HL-60 (cell line): Measurements from ENCODE around the gene ATF7IP.

Source experiments
- DNase-seq, 2 experiments: peaks; one replicate each; pipeline ENCODE4 v3.0.0-alpha.2; 2010 to 2020; ENCODE audit warnings: low read depth in 1 of 2, low spot score in 1 of 2
- H3K27ac ChIP-seq: fragments of 250-450 bp; sonication (Bioruptor Pico); replicated peaks from 2 replicates; pipeline ENCODE4 v1.5.1; 2020; ENCODE audit warnings: mild to moderate bottlenecking, moderate library complexity
- H3K27me3 ChIP-seq: fragments of 250-450 bp; sonication (Bioruptor Pico); 2 replicates; pipeline ENCODE4 v1.5.1; 2021; ENCODE audit warnings: mild to moderate bottlenecking, moderate library complexity; ENCODE audit not compliant: insufficient read depth, poor library complexity, severe bottlenecking
- H3K4me3 ChIP-seq: replicated peaks from 2 replicates; pipeline ENCODE4 v1.5.1; 2011; ENCODE audit warnings: mild to moderate bottlenecking, control low read depth, low read length; ENCODE audit not compliant: insufficient read depth
- CTCF ChIP-seq: IDR thresholded peaks from one replicate; pipeline ENCODE4 v1.5.1; 2011; ENCODE audit warnings: low read length, control low read depth, inconsistent platforms; ENCODE audit not compliant: insufficient read depth
- GABPA ChIP-seq: IDR thresholded peaks from 2 replicates; pipeline ENCODE4 v1.6.1; 2012; ENCODE audit warnings: low read depth
- POLR2AphosphoS5 ChIP-seq: IDR thresholded peaks from 2 replicates; pipeline ENCODE4 v1.6.1; 2012; ENCODE audit warnings: low read depth
- REST ChIP-seq: IDR thresholded peaks from 2 replicates; pipeline ENCODE4 v1.6.1; 2012; ENCODE audit warnings: low read depth; ENCODE audit not compliant: insufficient replicate concordance
- SPI1 ChIP-seq: IDR thresholded peaks from 2 replicates; pipeline ENCODE4 v1.6.1; 2012; ENCODE audit warnings: low read depth, mild to moderate bottlenecking, borderline replicate concordance

Gene ATF7IP

GRCh38 chr12:14427929-14428328 lies 62.4 kb downstream of the ATF7IP start:
- no peak for TF ChIP-seq GABPA
- TF ChIP-seq CTCF = no peak
- TF ChIP-seq SPI1 = no peak
- H3K4me3 ChIP-seq = no peak overlapping the region
- DNase-seq = no peak
- no peaks in the 10 kb centered on the region for H3K27me3 ChIP-seq
- no peak overlapping the region for H3K27ac ChIP-seq

- no peak for DNase-seq
- H3K27ac ChIP-seq = no peak overlapping the region
- no peak overlapping the region for H3K4me3 ChIP-seq
- H3K27me3 ChIP-seq = no peaks in the 10 kb centered on the region
- no peak for TF ChIP-seq SPI1
- no peak for TF ChIP-seq REST
- TF ChIP-seq POLR2AphosphoS5 = no peak
- TF ChIP-seq CTCF = no peak
- no peak for TF ChIP-seq GABPA
These were observed 65.0 kb downstream of the ATF7IP start for GRCh38 chr12:14430394-14430986.

GRCh38 chr12:14431975-14432374 lies 66.5 kb downstream of the ATF7IP start:
- no peak for TF ChIP-seq REST
- no peak for TF ChIP-seq POLR2AphosphoS5
- no peak for TF ChIP-seq CTCF
- no peak for TF ChIP-seq SPI1
- TF ChIP-seq GABPA = no peak
- no peak for DNase-seq
- no peaks in the 10 kb centered on the region for H3K27me3 ChIP-seq
- H3K27ac ChIP-seq = no peak overlapping the region
- H3K4me3 ChIP-seq = no peak overlapping the region

- no peak overlapping the region for H3K4me3 ChIP-seq
These were observed 70.1 kb downstream of the ATF7IP start for GRCh38 chr12:14435627-14436026.

More at GRCh38 chr12:14435627-14436026, 70.1 kb downstream of the ATF7IP start:
- no peak overlapping the region for H3K27ac ChIP-seq
- no peaks in the 10 kb centered on the region for H3K27me3 ChIP-seq
- TF ChIP-seq REST (no peak), CTCF (no peak), POLR2AphosphoS5 (no peak), GABPA (no peak), SPI1 (no peak)
- DNase-seq = no peak
